Prostate gland (tissue), 2 donors: Measurements from ENCODE around the gene TIRAP.

Experiments
- POLR2A ChIP-seq: fragments of 450-650 bp; IDR thresholded peaks from one replicate; pipeline ENCODE4 v1.6.1; 2016; ENCODE audit warnings: antibody characterized with exemption, mild to moderate bottlenecking
- TF ChIP-seq, protein P1 (sequence below), 4 experiments: fragments of 200-600 bp in 2 of 4; fragments of 450-650 bp in 2 of 4; sonication (generic) in 2 of 4; IDR thresholded peaks; 1 replicate in 3 of 4; 2 replicates in 1 of 4; pipeline ENCODE4 v1.5.1; 2016 to 2019; ENCODE audit warnings: antibody characterized with exemption in 4 of 4, mild to moderate bottlenecking in 2 of 4, moderate library complexity in 2 of 4

- TF ChIP-seq, protein P1, sequence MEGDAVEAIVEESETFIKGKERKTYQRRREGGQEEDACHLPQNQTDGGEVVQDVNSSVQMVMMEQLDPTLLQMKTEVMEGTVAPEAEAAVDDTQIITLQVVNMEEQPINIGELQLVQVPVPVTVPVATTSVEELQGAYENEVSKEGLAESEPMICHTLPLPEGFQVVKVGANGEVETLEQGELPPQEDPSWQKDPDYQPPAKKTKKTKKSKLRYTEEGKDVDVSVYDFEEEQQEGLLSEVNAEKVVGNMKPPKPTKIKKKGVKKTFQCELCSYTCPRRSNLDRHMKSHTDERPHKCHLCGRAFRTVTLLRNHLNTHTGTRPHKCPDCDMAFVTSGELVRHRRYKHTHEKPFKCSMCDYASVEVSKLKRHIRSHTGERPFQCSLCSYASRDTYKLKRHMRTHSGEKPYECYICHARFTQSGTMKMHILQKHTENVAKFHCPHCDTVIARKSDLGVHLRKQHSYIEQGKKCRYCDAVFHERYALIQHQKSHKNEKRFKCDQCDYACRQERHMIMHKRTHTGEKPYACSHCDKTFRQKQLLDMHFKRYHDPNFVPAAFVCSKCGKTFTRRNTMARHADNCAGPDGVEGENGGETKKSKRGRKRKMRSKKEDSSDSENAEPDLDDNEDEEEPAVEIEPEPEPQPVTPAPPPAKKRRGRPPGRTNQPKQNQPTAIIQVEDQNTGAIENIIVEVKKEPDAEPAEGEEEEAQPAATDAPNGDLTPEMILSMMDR (IDR thresholded peaks at IDR 0.05), result no peak
- TF ChIP-seq POLR2A, result no peak
Measured at GRCh38 chr11:126262216-126262615, 20.7 kb upstream of the TIRAP start.
